ENCODE measurements around the gene ANXA10. TPM values are rescaled to one million over a fixed set of nuclear protein-coding genes. Genes with fewer than 3 reads are reported as not detected.

Gene ANXA10
- total RNA-seq (2022; extraction: Qiagen RNA extraction): 2.4 to 3.0 TPM (median 2.8 TPM) in 5 replicates

GRCh38 chr4:168092176-168092712, at the start of gene ANXA10:
Gene ANXA10 (plus strand): TSS chr4:168092537. CDS start chr4:168092701, 164 bp downstream.

Other genes with a start within 250 kb of the ANXA10 start
- 1.6 to 2.8 TPM (median 2.1 TPM) in 5 replicates for gene DDX60, start 226.2 kb downstream of the ANXA10 start, total RNA-seq (2022; extraction: Qiagen RNA extraction)